Endothelial cell of umbilical vein (primary cell): ENCODE measurements around the gene NAA11. TPM values are rescaled to one million over a fixed set of nuclear protein-coding genes. Genes with fewer than 3 reads are reported as not detected.

Source experiments
- BruUV-seq: library from RNA; stranded (reverse); fragments of 400-500 nt; replicated peaks from 2 replicates; lab custom pipeline; 2021; lab: Mats Ljungman, UMichigan
- CTCF ChIA-PET: fragments of 300-600, 350-600 bp; sonication (Branson Sonifier 250); formaldehyde crosslinking; loops from one replicate; lab custom pipeline; 2021; ENCODE audit warnings: antibody characterized with exemption, inconsistent platforms; lab: Charles Lee
- POLR2A ChIA-PET: fragments of 300-600, 350-600 bp; sonication (Branson Sonifier 250); formaldehyde crosslinking; loops from one replicate; lab custom pipeline; 2021; ENCODE audit warnings: antibody characterized with exemption, inconsistent platforms; lab: Charles Lee
- DNase-seq: peaks from one replicate; pipeline ENCODE4 v3.0.0-alpha.2; 2011; ENCODE audit warnings: low read depth, low spot score
- FAIRE-seq: peaks from 2 replicates; lab custom pipeline; 2011; peaks lifted over from hg19 to GRCh38; lab: Jason Lieb, UNC
- H2AFZ ChIP-seq: 2 replicates; pipeline ENCODE4 v1.6.0; 2012; ENCODE audit warnings: low read depth, low read length, control low read depth, inconsistent platforms
- H3K27ac ChIP-seq: 2 replicates; pipeline ENCODE4 v1.5.1; 2011; ENCODE audit warnings: low read depth, mild to moderate bottlenecking, control low read depth, low read length, moderate library complexity; ENCODE audit not compliant: insufficient read depth
- H3K27me3 ChIP-seq, 2 experiments: 2 replicates each; pipeline versions ENCODE4 v1.6.0 to v1.6.1; 2011; ENCODE audit warnings: low read length in 2 of 2, mixed read lengths in 1 of 2; ENCODE audit not compliant: control insufficient read depth in 2 of 2, insufficient read depth in 2 of 2
- H3K36me3 ChIP-seq, 2 experiments: 2 replicates in 1 of 2; 3 replicates in 1 of 2; pipeline ENCODE4 v1.5.1; 2011; ENCODE audit warnings: low read length in 2 of 2, mild to moderate bottlenecking in 1 of 2, moderate library complexity in 1 of 2; ENCODE audit not compliant: control insufficient read depth in 2 of 2, insufficient read depth in 2 of 2; ENCODE audit errors: extremely low read depth in 1 of 2
- H3K4me1 ChIP-seq: 3 replicates; pipeline ENCODE4 v1.5.1; 2011; ENCODE audit warnings: mild to moderate bottlenecking, low read length; ENCODE audit not compliant: control insufficient read depth, insufficient read depth; ENCODE audit errors: extremely low read depth
- H3K4me2 ChIP-seq: 2 replicates; pipeline ENCODE4 v1.6.1; 2011; ENCODE audit warnings: low read length, control low read depth, mixed read lengths; ENCODE audit not compliant: insufficient read depth
- H3K4me3 ChIP-seq, 3 experiments: fragments of 200-600 bp in 1 of 3; sonication (generic), shearing (Covaris generic) in 1 of 3; replicated peaks in 1 of 3; 2 replicates each; pipeline ENCODE4 v1.5.1; 2011 to 2016; ENCODE audit warnings: control low read depth in 3 of 3, low read length in 3 of 3, mild to moderate bottlenecking in 2 of 3, inconsistent platforms in 1 of 3, low read depth in 1 of 3, moderate library complexity in 1 of 3; ENCODE audit not compliant: insufficient read depth in 1 of 3
- H3K79me2 ChIP-seq: 2 replicates; pipeline ENCODE4 v1.6.0; 2012; ENCODE audit warnings: low read length, inconsistent platforms; ENCODE audit not compliant: control insufficient read depth, insufficient read depth
- H3K9ac ChIP-seq: replicated peaks from 2 replicates; pipeline ENCODE3; 2011; ENCODE audit warnings: low read length, control low read depth; ENCODE audit not compliant: insufficient read depth; ENCODE audit errors: extremely low read depth
- H3K9me1 ChIP-seq: replicated peaks from 3 replicates; pipeline ENCODE4 v1.6.0; 2011; ENCODE audit warnings: mild to moderate bottlenecking, low read length; ENCODE audit not compliant: control insufficient read depth, insufficient read depth; ENCODE audit errors: extremely low read depth
- H3K9me3 ChIP-seq: replicated peaks from 2 replicates; pipeline ENCODE4 v1.5.1; 2012; ENCODE audit warnings: low read length, inconsistent platforms; ENCODE audit not compliant: control insufficient read depth, insufficient read depth
- H4K20me1 ChIP-seq: replicated peaks from 2 replicates; pipeline ENCODE3; 2011; ENCODE audit warnings: mild to moderate bottlenecking, low read length; ENCODE audit not compliant: control insufficient read depth, insufficient read depth; ENCODE audit errors: extremely low read depth
- EZH2 ChIP-seq: IDR thresholded peaks from 2 replicates; pipeline ENCODE4 v1.6.1; 2012; ENCODE audit warnings: borderline replicate concordance, low read depth, mild to moderate bottlenecking, moderate library complexity, low read length, inconsistent platforms; ENCODE audit not compliant: severe bottlenecking
- FOS ChIP-seq: IDR thresholded peaks from 2 replicates; pipeline ENCODE4 v1.6.1; 2011; ENCODE audit warnings: mild to moderate bottlenecking, low read length, moderate library complexity, borderline replicate concordance; ENCODE audit not compliant: insufficient read depth
- GATA2 ChIP-seq: IDR thresholded peaks from 2 replicates; pipeline ENCODE4 v1.7.0; 2011; ENCODE audit warnings: low read depth, mild to moderate bottlenecking, moderate library complexity, mixed read lengths, low read length; ENCODE audit not compliant: insufficient read length, insufficient read depth
- JUN ChIP-seq: IDR thresholded peaks from 2 replicates; pipeline ENCODE4 v1.6.1; 2011; ENCODE audit warnings: borderline replicate concordance, low read depth; ENCODE audit not compliant: insufficient read length, insufficient read depth
- MYC ChIP-seq: IDR thresholded peaks from one replicate; pipeline ENCODE4 v1.6.1; 2011; ENCODE audit warnings: mild to moderate bottlenecking, low read depth, low read length
- POLR2A ChIP-seq: IDR thresholded peaks from 2 replicates; pipeline ENCODE4 v1.6.1; 2012; ENCODE audit warnings: low read depth, mild to moderate bottlenecking, control low read depth, low read length
- POLR2AphosphoS5 ChIP-seq: IDR thresholded peaks from 2 replicates; pipeline ENCODE4 v1.6.1; 2012; ENCODE audit warnings: low read depth, mild to moderate bottlenecking, control low read depth, low read length, moderate library complexity; ENCODE audit not compliant: insufficient read depth
- dilution Hi-C: fragments of 300-500 bp; cut with MboI; formaldehyde crosslinking; loops from one replicate; pipeline ENCODE4 v1.15.0; 2019; ENCODE audit warnings: low sequenced_read_pairs; ENCODE audit not compliant: extremely low pct_ligation_motif_present
- intact Hi-C: fragments of 100-400 bp; cut with micrococcal nuclease; formaldehyde crosslinking; loops from one replicate; pipeline ENCODE4 v1.10.0; 2022
- polyA plus RNA-seq, 4 experiments: library from polyadenylated mRNA; depleted of rRNA in 3 of 4; stranded (reverse) in 3 of 4; unstranded in 1 of 4; fragments of >200 nt; gene quantifications; 2 replicates each; pipeline versions ENCODE4 v1.2.1 to v1.2.3, GENCODE V29; 2011 to 2012; ENCODE audit warnings: missing spikeins in 1 of 4
- total RNA-seq: library from RNA; stranded (reverse); gene quantifications from 2 replicates; pipeline ENCODE4 v1.2.3, GENCODE V29; 2021
- TF ChIP-seq, protein P1 (sequence below), 2 donors: IDR thresholded peaks; 1 replicate in 1 of 2; 2 replicates in 1 of 2; pipeline ENCODE4 v1.5.1; 2011; ENCODE audit warnings: low read length in 2 of 2, mild to moderate bottlenecking in 2 of 2, moderate library complexity in 2 of 2, control low read depth in 1 of 2, inconsistent platforms in 1 of 2, low read depth in 1 of 2; ENCODE audit not compliant: insufficient read depth in 1 of 2; ENCODE audit errors: extremely low read depth in 1 of 2
- TF ChIP-seq, protein P2 (sequence below): IDR thresholded peaks from 2 replicates; pipeline ENCODE4 v1.6.1; 2011; ENCODE audit not compliant: insufficient read depth, insufficient read length

NAA11 gene
- total and polyA plus RNA-seq, 2 donors (not counting 3 experiments of a cell fraction or from before 2014, with no cell fraction given): not detected

DNA sequence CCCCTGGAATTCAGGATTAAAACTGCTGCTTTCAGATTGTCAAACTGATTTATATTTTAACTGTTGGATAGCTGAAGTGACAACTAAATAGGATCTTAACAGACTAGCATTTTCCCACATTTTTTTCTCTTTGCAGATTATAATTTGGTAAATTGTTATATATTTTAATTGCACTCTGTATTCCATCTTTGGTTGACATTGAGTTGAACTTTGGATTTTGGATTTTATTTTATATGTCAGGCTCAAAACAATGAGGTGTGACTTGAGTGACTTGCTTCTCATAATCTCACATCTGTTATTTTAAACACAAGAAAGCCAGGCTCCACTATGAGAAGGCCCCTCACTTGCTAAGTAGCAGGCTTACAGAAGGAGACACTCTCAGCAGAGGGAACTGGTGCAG lies 38.1 kb downstream of the NAA11 start:
- Histone ChIP-seq H2AFZ (no peak overlapping the region), H3K4me2 (no peak overlapping the region), H3K9me1 (no peaks in the 10 kb centered on the region), H3K9ac (no peak overlapping the region), H4K20me1 (no peaks in the 10 kb centered on the region), H3K4me1 (no peaks in the 10 kb centered on the region), H3K36me3 (no peaks in the 10 kb centered on the region), H3K9me3 (no peaks in the 10 kb centered on the region), H3K27me3 (no peaks in the 10 kb centered on the region), H3K79me2 (no peaks in the 10 kb centered on the region), H3K27ac (no peak overlapping the region), H3K4me3 (no peak overlapping the region)
- no TSS peak for BruUV-seq
- POLR2A ChIA-PET: no interaction called here
- FAIRE-seq: no peak
- no peak for DNase-seq
- CTCF ChIA-PET: no interaction called here
- intact Hi-C loops: no loop called here
- dilution Hi-C loops: no loop called here
- TF ChIP-seq, protein P1, sequence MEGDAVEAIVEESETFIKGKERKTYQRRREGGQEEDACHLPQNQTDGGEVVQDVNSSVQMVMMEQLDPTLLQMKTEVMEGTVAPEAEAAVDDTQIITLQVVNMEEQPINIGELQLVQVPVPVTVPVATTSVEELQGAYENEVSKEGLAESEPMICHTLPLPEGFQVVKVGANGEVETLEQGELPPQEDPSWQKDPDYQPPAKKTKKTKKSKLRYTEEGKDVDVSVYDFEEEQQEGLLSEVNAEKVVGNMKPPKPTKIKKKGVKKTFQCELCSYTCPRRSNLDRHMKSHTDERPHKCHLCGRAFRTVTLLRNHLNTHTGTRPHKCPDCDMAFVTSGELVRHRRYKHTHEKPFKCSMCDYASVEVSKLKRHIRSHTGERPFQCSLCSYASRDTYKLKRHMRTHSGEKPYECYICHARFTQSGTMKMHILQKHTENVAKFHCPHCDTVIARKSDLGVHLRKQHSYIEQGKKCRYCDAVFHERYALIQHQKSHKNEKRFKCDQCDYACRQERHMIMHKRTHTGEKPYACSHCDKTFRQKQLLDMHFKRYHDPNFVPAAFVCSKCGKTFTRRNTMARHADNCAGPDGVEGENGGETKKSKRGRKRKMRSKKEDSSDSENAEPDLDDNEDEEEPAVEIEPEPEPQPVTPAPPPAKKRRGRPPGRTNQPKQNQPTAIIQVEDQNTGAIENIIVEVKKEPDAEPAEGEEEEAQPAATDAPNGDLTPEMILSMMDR (IDR thresholded peaks at IDR 0.05; ENCODE audit: extremely low read depth in 1 of 2, insufficient read depth in 1 of 2, low read depth in 1 of 2, low read length in 2 of 2): no peak
- TF ChIP-seq MYC (no peak), FOS (no peak), POLR2AphosphoS5 (no peak), EZH2 (no peak), GATA2 (no peak), JUN (no peak), POLR2A (no peak)
- TF ChIP-seq, protein P2, sequence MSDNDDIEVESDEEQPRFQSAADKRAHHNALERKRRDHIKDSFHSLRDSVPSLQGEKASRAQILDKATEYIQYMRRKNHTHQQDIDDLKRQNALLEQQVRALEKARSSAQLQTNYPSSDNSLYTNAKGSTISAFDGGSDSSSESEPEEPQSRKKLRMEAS: no peak
